Calu3 (cell line): ENCODE measurements around the gene NINL. TPM values are rescaled to one million over a fixed set of nuclear protein-coding genes. Genes with fewer than 3 reads are reported as not detected.

Source experiments
- BruUV-seq: library from RNA; stranded (reverse); fragments of 400-500 nt; replicated peaks from 2 replicates; lab custom pipeline; 2021; lab: Mats Ljungman, UMichigan
- CTCF ChIA-PET: fragments of 300-600 bp; sonication (Branson Sonifier 250); formaldehyde crosslinking; loops from one replicate; lab custom pipeline; 2022; ENCODE audit warnings: antibody characterized with exemption; lab: Charles Lee
- DNase-seq: peaks from one replicate; pipeline ENCODE4 v3.0.0; 2022
- H3K27ac Mint-ChIP-seq: one replicate; pipeline ENCODE4 v1.8.0; 2022; ENCODE audit warnings: mixed read lengths; ENCODE audit not compliant: unreplicated experiment
- H3K27me3 Mint-ChIP-seq: one replicate; pipeline ENCODE4 v1.8.0; 2022; ENCODE audit warnings: mixed read lengths; ENCODE audit not compliant: unreplicated experiment
- H3K36me3 Mint-ChIP-seq: one replicate; pipeline ENCODE4 v1.8.0; 2022; ENCODE audit warnings: mild to moderate bottlenecking, moderate library complexity, mixed read lengths; ENCODE audit not compliant: insufficient read depth, unreplicated experiment
- H3K4me1 Mint-ChIP-seq: one replicate; pipeline ENCODE4 v1.8.0; 2022; ENCODE audit warnings: mild to moderate bottlenecking, low read depth, mixed read lengths; ENCODE audit not compliant: unreplicated experiment
- H3K4me3 Mint-ChIP-seq: one replicate; pipeline ENCODE4 v1.8.0; 2022; ENCODE audit warnings: mild to moderate bottlenecking, low read depth, moderate library complexity, mixed read lengths; ENCODE audit not compliant: unreplicated experiment
- H3K9me3 Mint-ChIP-seq: one replicate; pipeline ENCODE4 v1.8.0; 2022; ENCODE audit warnings: low read depth, mixed read lengths; ENCODE audit not compliant: unreplicated experiment
- CTCF ChIP-seq: fragments of 200-600 bp; IDR thresholded peaks from one replicate; pipeline ENCODE4 v1.8.0; 2022; ENCODE audit warnings: antibody characterized with exemption; ENCODE audit not compliant: unreplicated experiment
- intact Hi-C: fragments of 100-400 bp; cut with micrococcal nuclease; formaldehyde crosslinking; loops from one replicate; pipeline ENCODE4 v1.10.0; 2022; ENCODE audit not compliant: unreplicated experiment
- total RNA-seq: library from RNA; stranded (reverse); gene quantifications from 2 replicates; pipeline ENCODE4 v1.2.3, GENCODE V29; 2022

NINL gene
- total RNA-seq, 1 experiment from 2014 or later, result 9.1 TPM

- no peak overlapping the region for H3K4me3 Mint-ChIP-seq
- no peak overlapping the region for H3K27ac Mint-ChIP-seq
- DNase-seq, result no peak
- H3K36me3 Mint-ChIP-seq, result peaks cover 28% of the 10 kb centered on the region
- H3K4me1 Mint-ChIP-seq, result peaks cover 10% of the 10 kb centered on the region
- intact Hi-C loops, result no loop called here
- no peaks in the 10 kb centered on the region for H3K27me3 Mint-ChIP-seq
- peaks cover 2% of the 10 kb centered on the region for H3K9me3 Mint-ChIP-seq
- TF ChIP-seq CTCF, result no peak
- CTCF ChIA-PET, result no interaction called here
- no TSS peak for BruUV-seq
Observed at GRCh38 chr20:25626779-25627178, 41.4 kb upstream of the NINL start.

- Mint-ChIP-seq H3K9me3 (peaks cover 2% of the 10 kb centered on the region), H3K27ac (peak overlapping the region; percentile 36), H3K27me3 (no peaks in the 10 kb centered on the region), H3K4me3 (peak overlapping the region; percentile 87), H3K4me1 (peaks cover 10% of the 10 kb centered on the region), H3K36me3 (peaks cover 28% of the 10 kb centered on the region)
- BruUV-seq, result TSS peak; percentile 49
- CTCF ChIA-PET, result no interaction called here
- DNase-seq, result no peak
- no peak for TF ChIP-seq CTCF
- intact Hi-C loops, result no loop called here
Observed at GRCh38 chr20:25624500-25624939, 39.2 kb upstream of the NINL start.

- BruUV-seq, result no TSS peak
- peaks cover 2% of the 10 kb centered on the region for H3K9me3 Mint-ChIP-seq
- TF ChIP-seq CTCF, result no peak
- peaks cover 28% of the 10 kb centered on the region for H3K36me3 Mint-ChIP-seq
- H3K27me3 Mint-ChIP-seq, result no peaks in the 10 kb centered on the region
- peak within 1 kb of the TSS; percentile 89 for H3K27ac Mint-ChIP-seq
- CTCF ChIA-PET, result no interaction called here
- peak; percentile 77 for DNase-seq
- intact Hi-C loops, result no loop called here
- peak within 1 kb of the TSS; percentile 87 for H3K4me3 Mint-ChIP-seq
- H3K4me1 Mint-ChIP-seq, result peaks cover 10% of the 10 kb centered on the region
Observed at GRCh38 chr20:25623736-25624499, 38.6 kb upstream of the NINL start, which contains the start of gene NANP. NANP (minus strand) TSS chr20:25624014; CDS start chr20:25623948, 66 bp downstream.

GRCh38 chr20:25623225-25623735 is 37.9 kb upstream of the NINL start:
- Mint-ChIP-seq H3K36me3 (peaks cover 28% of the 10 kb centered on the region), H3K27me3 (no peaks in the 10 kb centered on the region), H3K27ac (no peak overlapping the region), H3K4me3 (peak overlapping the region; percentile 87), H3K9me3 (peaks cover 2% of the 10 kb centered on the region), H3K4me1 (peaks cover 10% of the 10 kb centered on the region)
- no TSS peak for BruUV-seq
- CTCF ChIA-PET, result no interaction called here
- DNase-seq, result peak; percentile 10
- intact Hi-C loops, result no loop called here
- no peak for TF ChIP-seq CTCF
